Measurements from ENCODE around the gene LPCAT1. TPM values are rescaled to one million over a fixed set of nuclear protein-coding genes. Genes with fewer than 3 reads are reported as not detected.

LPCAT1 gene
- total RNA-seq, 1 experiment from 2014 or later = 75.0 TPM

DNA sequence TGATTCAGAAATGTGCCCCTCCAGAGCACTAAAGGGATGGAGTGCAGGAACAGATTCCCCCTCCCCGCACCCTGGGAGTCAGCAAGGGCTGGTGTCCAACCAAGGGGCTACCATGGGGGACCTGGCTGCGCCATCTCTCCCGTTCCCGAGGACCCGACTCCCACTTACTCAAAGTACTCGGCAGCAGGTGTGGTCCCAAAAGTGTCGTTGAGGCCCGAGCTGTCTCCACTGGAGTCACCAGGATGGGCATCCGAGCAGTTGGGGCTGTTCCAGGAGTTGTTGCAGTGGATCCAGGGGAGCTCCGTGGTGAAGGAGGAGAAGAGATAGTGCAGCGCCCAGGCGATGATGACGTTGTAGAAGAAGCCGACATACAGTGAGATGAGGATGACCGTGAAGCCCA, 91.5 kb downstream of the LPCAT1 start:
- Histone ChIP-seq H4K20me1 (ENCODE audit: insufficient read depth) (no peaks in the 10 kb centered on the region), H3K9me2 (ENCODE audit: insufficient read depth) (no peaks in the 10 kb centered on the region), H3K27ac (ENCODE audit: low read depth, low read length) (no peak overlapping the region), H3K27me3 (ENCODE audit: insufficient read depth, low read length) (no peaks in the 10 kb centered on the region), H3K4me1 (ENCODE audit: control insufficient read depth in 1 of 2, insufficient read depth in 2 of 2, low read length in 2 of 2) (peaks cover 2 to 3% of the 10 kb centered on the region in 2 experiments; a peak in 3 of 4 replicates), H3K79me2 (ENCODE audit: insufficient read depth, low read length) (no peaks in the 10 kb centered on the region), H3K36me3 (ENCODE audit: control insufficient read depth in 1 of 2, insufficient read depth in 2 of 2, low read length in 2 of 2) (no peaks in the 10 kb centered on the region), H3K9ac (ENCODE audit: low read length) (no peak overlapping the region), H3K9me3 (ENCODE audit: control insufficient read depth in 1 of 2, insufficient read depth in 1 of 2, low read depth in 1 of 2, low read length in 2 of 2) (peaks cover 13 to 19% of the 10 kb centered on the region in 2 experiments; a peak in 2 of 4 replicates), H2AFZ (ENCODE audit: low read depth, low read length, poor library complexity, severe bottlenecking) (no peak overlapping the region), H3K4me2 (ENCODE audit: low read length) (no peak overlapping the region), H3K4me3 (replicated peaks in 1 of 2; ENCODE audit: low read depth in 1 of 2, low read length in 2 of 2) (no peak overlapping the region)
- CTCF ChIA-PET = no interaction called here
- intact Hi-C loops (cut with micrococcal nuclease) = no loop called here
- DNase-seq (ENCODE audit: low read depth, low spot score) = no peak
- TF ChIP-seq EZH2phosphoT487 (IDR thresholded peaks at IDR 0.05; ENCODE audit: borderline replicate concordance) (no peak), YY1 (IDR thresholded peaks at IDR 0.05; ENCODE audit: extremely low read depth, insufficient replicate concordance, low read depth, low read length) (no peak), POLR2AphosphoS5 (IDR thresholded peaks at IDR 0.05; ENCODE audit: low read depth, low read length) (no peak), SRF (IDR thresholded peaks at IDR 0.05; ENCODE audit: low read depth) (no peak), FOSL1 (IDR thresholded peaks at IDR 0.05; ENCODE audit: low read depth) (no peak), ZFX (IDR thresholded peaks at IDR 0.05) (no peak), CBX3 (IDR thresholded peaks at IDR 0.05; ENCODE audit: low read depth) (no peak), CEBPB (IDR thresholded peaks at IDR 0.05; ENCODE audit: low read depth) (no peak)
- TF ChIP-seq, protein P1, sequence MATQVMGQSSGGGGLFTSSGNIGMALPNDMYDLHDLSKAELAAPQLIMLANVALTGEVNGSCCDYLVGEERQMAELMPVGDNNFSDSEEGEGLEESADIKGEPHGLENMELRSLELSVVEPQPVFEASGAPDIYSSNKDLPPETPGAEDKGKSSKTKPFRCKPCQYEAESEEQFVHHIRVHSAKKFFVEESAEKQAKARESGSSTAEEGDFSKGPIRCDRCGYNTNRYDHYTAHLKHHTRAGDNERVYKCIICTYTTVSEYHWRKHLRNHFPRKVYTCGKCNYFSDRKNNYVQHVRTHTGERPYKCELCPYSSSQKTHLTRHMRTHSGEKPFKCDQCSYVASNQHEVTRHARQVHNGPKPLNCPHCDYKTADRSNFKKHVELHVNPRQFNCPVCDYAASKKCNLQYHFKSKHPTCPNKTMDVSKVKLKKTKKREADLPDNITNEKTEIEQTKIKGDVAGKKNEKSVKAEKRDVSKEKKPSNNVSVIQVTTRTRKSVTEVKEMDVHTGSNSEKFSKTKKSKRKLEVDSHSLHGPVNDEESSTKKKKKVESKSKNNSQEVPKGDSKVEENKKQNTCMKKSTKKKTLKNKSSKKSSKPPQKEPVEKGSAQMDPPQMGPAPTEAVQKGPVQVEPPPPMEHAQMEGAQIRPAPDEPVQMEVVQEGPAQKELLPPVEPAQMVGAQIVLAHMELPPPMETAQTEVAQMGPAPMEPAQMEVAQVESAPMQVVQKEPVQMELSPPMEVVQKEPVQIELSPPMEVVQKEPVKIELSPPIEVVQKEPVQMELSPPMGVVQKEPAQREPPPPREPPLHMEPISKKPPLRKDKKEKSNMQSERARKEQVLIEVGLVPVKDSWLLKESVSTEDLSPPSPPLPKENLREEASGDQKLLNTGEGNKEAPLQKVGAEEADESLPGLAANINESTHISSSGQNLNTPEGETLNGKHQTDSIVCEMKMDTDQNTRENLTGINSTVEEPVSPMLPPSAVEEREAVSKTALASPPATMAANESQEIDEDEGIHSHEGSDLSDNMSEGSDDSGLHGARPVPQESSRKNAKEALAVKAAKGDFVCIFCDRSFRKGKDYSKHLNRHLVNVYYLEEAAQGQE (IDR thresholded peaks at IDR 0.05; ENCODE audit: low read depth) = no peak
- TF ChIP-seq, protein P2, sequence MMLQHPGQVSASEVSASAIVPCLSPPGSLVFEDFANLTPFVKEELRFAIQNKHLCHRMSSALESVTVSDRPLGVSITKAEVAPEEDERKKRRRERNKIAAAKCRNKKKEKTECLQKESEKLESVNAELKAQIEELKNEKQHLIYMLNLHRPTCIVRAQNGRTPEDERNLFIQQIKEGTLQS (IDR thresholded peaks at IDR 0.05) = no peak
- TF ChIP-seq, protein P3, sequence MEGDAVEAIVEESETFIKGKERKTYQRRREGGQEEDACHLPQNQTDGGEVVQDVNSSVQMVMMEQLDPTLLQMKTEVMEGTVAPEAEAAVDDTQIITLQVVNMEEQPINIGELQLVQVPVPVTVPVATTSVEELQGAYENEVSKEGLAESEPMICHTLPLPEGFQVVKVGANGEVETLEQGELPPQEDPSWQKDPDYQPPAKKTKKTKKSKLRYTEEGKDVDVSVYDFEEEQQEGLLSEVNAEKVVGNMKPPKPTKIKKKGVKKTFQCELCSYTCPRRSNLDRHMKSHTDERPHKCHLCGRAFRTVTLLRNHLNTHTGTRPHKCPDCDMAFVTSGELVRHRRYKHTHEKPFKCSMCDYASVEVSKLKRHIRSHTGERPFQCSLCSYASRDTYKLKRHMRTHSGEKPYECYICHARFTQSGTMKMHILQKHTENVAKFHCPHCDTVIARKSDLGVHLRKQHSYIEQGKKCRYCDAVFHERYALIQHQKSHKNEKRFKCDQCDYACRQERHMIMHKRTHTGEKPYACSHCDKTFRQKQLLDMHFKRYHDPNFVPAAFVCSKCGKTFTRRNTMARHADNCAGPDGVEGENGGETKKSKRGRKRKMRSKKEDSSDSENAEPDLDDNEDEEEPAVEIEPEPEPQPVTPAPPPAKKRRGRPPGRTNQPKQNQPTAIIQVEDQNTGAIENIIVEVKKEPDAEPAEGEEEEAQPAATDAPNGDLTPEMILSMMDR (IDR thresholded peaks at IDR 0.05 in 2 of 3, conservative IDR thresholded peaks at IDR 0.05 in 1 of 3; ENCODE audit: borderline replicate concordance in 1 of 3, insufficient read depth in 1 of 3, low read depth in 2 of 3, low read length in 2 of 3) = no peak
- POLR2A ChIA-PET = no interaction called here
- no peak for ATAC-seq
- RAD21 ChIA-PET (ENCODE audit: low non-redundant PET in 1 of 2, low total read pairs in 2 of 2, uncharacterized antibody in 2 of 2, unreplicated experiment in 2 of 2) = no interaction called here
- BruUV-seq (replicated peaks) = no TSS peak

Data from HCT116 (cell line).